GM18520 (cell line): Measurements from ENCODE around the gene PHACTR4.
"Not testable (repeated sequence)": the region's sequence is repeated elsewhere in the genome, so short reads cannot be mapped to it uniquely, and the experiment has no call there.

Experiments
- ATAC-seq: cut with Tn5 transposase; IDR thresholded peaks from one replicate; pipeline ENCODE4 v1.9.1; 2021; ENCODE audit not compliant: unreplicated experiment

PHACTR4 gene

GRCh38 chr1:28428990-28429520 is 59.5 kb downstream of the PHACTR4 start:
- no peak for ATAC-seq

GRCh38 chr1:28436211-28436769 is 66.8 kb downstream of the PHACTR4 start:
- ATAC-seq, result no peak

GRCh38 chr1:28437264-28437923 is 67.9 kb downstream of the PHACTR4 start:
- no peak for ATAC-seq

- no peak for ATAC-seq
Measured at GRCh38 chr1:28437924-28438699, 68.6 kb downstream of the PHACTR4 start.

- ATAC-seq, result no peak
Measured at GRCh38 chr1:28439320-28439719, 69.8 kb downstream of the PHACTR4 start.

- no peak for ATAC-seq
Measured at GRCh38 chr1:28441674-28442073, 72.1 kb downstream of the PHACTR4 start.

GRCh38 chr1:28443550-28443949 is 74.0 kb downstream of the PHACTR4 start:
- ATAC-seq, result no peak

GRCh38 chr1:28447679-28448078 is 78.1 kb downstream of the PHACTR4 start:
- ATAC-seq, result no peak

GRCh38 chr1:28448094-28448611 is 78.6 kb downstream of the PHACTR4 start:
- not testable (repeated sequence) for ATAC-seq

GRCh38 chr1:28449904-28450303 is 80.4 kb downstream of the PHACTR4 start:
- ATAC-seq, result no peak

GRCh38 chr1:28450561-28450960 is 81.0 kb downstream of the PHACTR4 start:
- ATAC-seq, result no peak

- ATAC-seq, result no peak
Measured at GRCh38 chr1:28451011-28451410, 81.5 kb downstream of the PHACTR4 start.

GRCh38 chr1:28456078-28456477 is 86.5 kb downstream of the PHACTR4 start:
- ATAC-seq, result no peak

GRCh38 chr1:28457678-28458077 is 88.1 kb downstream of the PHACTR4 start:
- ATAC-seq, result no peak

GRCh38 chr1:28458237-28459228 is 89.0 kb downstream of the PHACTR4 start:
- ATAC-seq, result no peak

GRCh38 chr1:28466226-28466778 is 96.8 kb downstream of the PHACTR4 start:
- ATAC-seq, result no peak

GRCh38 chr1:28470146-28470545 is 100.6 kb downstream of the PHACTR4 start:
- no peak for ATAC-seq

GRCh38 chr1:28479497-28479896 is 110.0 kb downstream of the PHACTR4 start:
- not testable (repeated sequence) for ATAC-seq

- ATAC-seq, result no peak
Measured at GRCh38 chr1:28480308-28480707, 110.8 kb downstream of the PHACTR4 start.

GRCh38 chr1:28482138-28482537 is 112.6 kb downstream of the PHACTR4 start:
- no peak for ATAC-seq
